Fibroblast of lung (primary cell): Measurements from ENCODE around the gene GNAZ.

ENCODE experiments used
- CTCF ChIP-seq, 2 donors: IDR thresholded peaks in 1 of 2; conservative IDR thresholded peaks in 1 of 2; 1 replicate in 1 of 2; 2 replicates in 1 of 2; pipeline ENCODE4 v1.5.1; 2011 to 2012; ENCODE audit warnings: low read length in 2 of 2, control low read depth in 1 of 2, inconsistent platforms in 1 of 2, low read depth in 1 of 2, mild to moderate bottlenecking in 1 of 2
- EZH2 ChIP-seq: IDR thresholded peaks from 2 replicates; pipeline ENCODE4 v1.5.1; 2012; ENCODE audit warnings: low read length, control low read depth, mild to moderate bottlenecking; ENCODE audit errors: missing control alignments

- TF ChIP-seq CTCF (conservative IDR thresholded peaks at IDR 0.05 in 1 of 2, IDR thresholded peaks at IDR 0.05 in 1 of 2; ENCODE audit: low read depth in 1 of 2, low read length in 2 of 2) (no peak), EZH2 (no peak)
These were observed 9.6 kb downstream of the GNAZ start for GRCh38 chr22:23079814-23080521.
